GM23338 (cell line): ENCODE data around the gene S100A5.
"Not testable (repeated sequence)": the region's sequence is repeated elsewhere in the genome, so short reads cannot be mapped to it uniquely, and the experiment has no call there.

ENCODE experiments used
- CREB1 ChIP-seq: fragments of 250-450 bp; sonication (Bioruptor Pico); IDR thresholded peaks from 2 replicates; pipeline ENCODE4 v1.5.0; 2020; ENCODE audit warnings: low read depth, mild to moderate bottlenecking, moderate library complexity
- EZH2 ChIP-seq: fragments of 200-600 bp; sonication (generic); IDR thresholded peaks from one replicate; pipeline ENCODE4 v1.8.0; 2017; ENCODE audit warnings: antibody characterized with exemption, mild to moderate bottlenecking, low read depth; ENCODE audit not compliant: unreplicated experiment
- EZH2phosphoT487 ChIP-seq: fragments of 200-600 bp; sonication (generic); IDR thresholded peaks from one replicate; pipeline ENCODE4 v1.8.1; 2018; ENCODE audit warnings: antibody characterized with exemption; ENCODE audit not compliant: unreplicated experiment
- JUNB ChIP-seq: IDR thresholded peaks from one replicate; pipeline ENCODE4 v1.6.1; 2016; ENCODE audit warnings: antibody characterized with exemption; ENCODE audit not compliant: unreplicated experiment
- NANOG ChIP-seq: IDR thresholded peaks from 2 replicates; pipeline ENCODE4 v1.6.1; 2016; ENCODE audit warnings: antibody characterized with exemption, borderline replicate concordance
- POLR2AphosphoS5 ChIP-seq: IDR thresholded peaks from 2 replicates; pipeline ENCODE4 v1.6.1; 2016; ENCODE audit warnings: antibody characterized with exemption, low read depth
- STAT1 ChIP-seq: IDR thresholded peaks from one replicate; pipeline ENCODE4 v1.6.1; 2016; ENCODE audit warnings: antibody characterized with exemption; ENCODE audit not compliant: unreplicated experiment
- ZNF114 ChIP-seq: fragments of 250-450 bp; sonication (Bioruptor Pico); IDR thresholded peaks from 2 replicates; pipeline ENCODE4 v1.5.0; 2020; ENCODE audit warnings: mild to moderate bottlenecking, moderate library complexity
- ZNF331 ChIP-seq: fragments of 250-450 bp; sonication (Bioruptor Pico); IDR thresholded peaks from 2 replicates; pipeline ENCODE4 v1.5.0; 2020; ENCODE audit warnings: low read depth, mild to moderate bottlenecking, moderate library complexity
- TF ChIP-seq, protein P1 (sequence below), 2 experiments: fragments of 200-600 bp in 1 of 2; sonication (generic) in 1 of 2; conservative IDR thresholded peaks; 2 replicates each; pipeline versions ENCODE4 v1.5.1 to v1.6.1; 2016 to 2017; ENCODE audit warnings: antibody characterized with exemption in 2 of 2, low read depth in 2 of 2, mild to moderate bottlenecking in 2 of 2, moderate library complexity in 1 of 2
- TF ChIP-seq, protein P2 (sequence below): IDR thresholded peaks from one replicate; pipeline ENCODE4 v1.6.1; 2018; ENCODE audit warnings: antibody characterized with exemption; ENCODE audit not compliant: unreplicated experiment
- TF ChIP-seq, protein P3 (sequence below): fragments of 250-450 bp; sonication (Bioruptor Pico); IDR thresholded peaks from 2 replicates; pipeline ENCODE4 v1.5.0; 2020; ENCODE audit warnings: mild to moderate bottlenecking, moderate library complexity

DNA sequence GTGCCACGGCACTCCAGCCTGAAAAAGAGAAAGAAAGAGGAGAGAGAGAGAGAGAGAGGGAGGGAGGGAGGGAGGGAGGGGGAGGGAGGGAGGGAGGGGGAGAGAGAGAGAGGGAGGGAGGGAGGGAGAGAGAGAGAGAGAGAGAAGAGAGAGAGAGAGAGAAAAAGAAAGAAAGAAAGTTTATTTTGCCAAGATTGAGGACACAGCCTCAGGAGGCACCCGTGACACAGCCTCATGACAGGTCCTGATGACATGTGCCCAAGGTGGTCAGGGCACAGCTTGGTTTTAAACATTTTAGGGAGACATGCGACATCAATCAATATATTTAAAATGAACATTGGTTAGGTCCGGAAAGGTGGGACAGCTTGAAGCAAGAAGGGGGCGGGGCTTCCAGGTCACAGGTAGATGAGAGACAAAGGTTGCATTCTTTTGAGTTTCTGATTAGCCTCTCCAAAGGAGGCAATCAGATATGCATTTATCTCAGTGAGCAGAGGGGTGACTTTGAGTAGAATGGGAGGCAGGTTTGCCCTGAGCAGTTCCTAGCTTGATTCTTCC, 20.5 kb downstream of the S100A5 start:
- TF ChIP-seq EZH2; POLR2AphosphoS5; CREB1 (CRISPR knock-in tag); EZH2phosphoT487; JUNB; ZNF331 (CRISPR knock-in tag); NANOG; ZNF114 (CRISPR knock-in tag); STAT1: not testable (repeated sequence)
- TF ChIP-seq, protein P1, sequence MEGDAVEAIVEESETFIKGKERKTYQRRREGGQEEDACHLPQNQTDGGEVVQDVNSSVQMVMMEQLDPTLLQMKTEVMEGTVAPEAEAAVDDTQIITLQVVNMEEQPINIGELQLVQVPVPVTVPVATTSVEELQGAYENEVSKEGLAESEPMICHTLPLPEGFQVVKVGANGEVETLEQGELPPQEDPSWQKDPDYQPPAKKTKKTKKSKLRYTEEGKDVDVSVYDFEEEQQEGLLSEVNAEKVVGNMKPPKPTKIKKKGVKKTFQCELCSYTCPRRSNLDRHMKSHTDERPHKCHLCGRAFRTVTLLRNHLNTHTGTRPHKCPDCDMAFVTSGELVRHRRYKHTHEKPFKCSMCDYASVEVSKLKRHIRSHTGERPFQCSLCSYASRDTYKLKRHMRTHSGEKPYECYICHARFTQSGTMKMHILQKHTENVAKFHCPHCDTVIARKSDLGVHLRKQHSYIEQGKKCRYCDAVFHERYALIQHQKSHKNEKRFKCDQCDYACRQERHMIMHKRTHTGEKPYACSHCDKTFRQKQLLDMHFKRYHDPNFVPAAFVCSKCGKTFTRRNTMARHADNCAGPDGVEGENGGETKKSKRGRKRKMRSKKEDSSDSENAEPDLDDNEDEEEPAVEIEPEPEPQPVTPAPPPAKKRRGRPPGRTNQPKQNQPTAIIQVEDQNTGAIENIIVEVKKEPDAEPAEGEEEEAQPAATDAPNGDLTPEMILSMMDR (conservative IDR thresholded peaks at IDR 0.05; ENCODE audit: low read depth in 2 of 2) = not testable (repeated sequence)
- TF ChIP-seq, protein P2, sequence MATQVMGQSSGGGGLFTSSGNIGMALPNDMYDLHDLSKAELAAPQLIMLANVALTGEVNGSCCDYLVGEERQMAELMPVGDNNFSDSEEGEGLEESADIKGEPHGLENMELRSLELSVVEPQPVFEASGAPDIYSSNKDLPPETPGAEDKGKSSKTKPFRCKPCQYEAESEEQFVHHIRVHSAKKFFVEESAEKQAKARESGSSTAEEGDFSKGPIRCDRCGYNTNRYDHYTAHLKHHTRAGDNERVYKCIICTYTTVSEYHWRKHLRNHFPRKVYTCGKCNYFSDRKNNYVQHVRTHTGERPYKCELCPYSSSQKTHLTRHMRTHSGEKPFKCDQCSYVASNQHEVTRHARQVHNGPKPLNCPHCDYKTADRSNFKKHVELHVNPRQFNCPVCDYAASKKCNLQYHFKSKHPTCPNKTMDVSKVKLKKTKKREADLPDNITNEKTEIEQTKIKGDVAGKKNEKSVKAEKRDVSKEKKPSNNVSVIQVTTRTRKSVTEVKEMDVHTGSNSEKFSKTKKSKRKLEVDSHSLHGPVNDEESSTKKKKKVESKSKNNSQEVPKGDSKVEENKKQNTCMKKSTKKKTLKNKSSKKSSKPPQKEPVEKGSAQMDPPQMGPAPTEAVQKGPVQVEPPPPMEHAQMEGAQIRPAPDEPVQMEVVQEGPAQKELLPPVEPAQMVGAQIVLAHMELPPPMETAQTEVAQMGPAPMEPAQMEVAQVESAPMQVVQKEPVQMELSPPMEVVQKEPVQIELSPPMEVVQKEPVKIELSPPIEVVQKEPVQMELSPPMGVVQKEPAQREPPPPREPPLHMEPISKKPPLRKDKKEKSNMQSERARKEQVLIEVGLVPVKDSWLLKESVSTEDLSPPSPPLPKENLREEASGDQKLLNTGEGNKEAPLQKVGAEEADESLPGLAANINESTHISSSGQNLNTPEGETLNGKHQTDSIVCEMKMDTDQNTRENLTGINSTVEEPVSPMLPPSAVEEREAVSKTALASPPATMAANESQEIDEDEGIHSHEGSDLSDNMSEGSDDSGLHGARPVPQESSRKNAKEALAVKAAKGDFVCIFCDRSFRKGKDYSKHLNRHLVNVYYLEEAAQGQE = not testable (repeated sequence)
- TF ChIP-seq, protein P3, sequence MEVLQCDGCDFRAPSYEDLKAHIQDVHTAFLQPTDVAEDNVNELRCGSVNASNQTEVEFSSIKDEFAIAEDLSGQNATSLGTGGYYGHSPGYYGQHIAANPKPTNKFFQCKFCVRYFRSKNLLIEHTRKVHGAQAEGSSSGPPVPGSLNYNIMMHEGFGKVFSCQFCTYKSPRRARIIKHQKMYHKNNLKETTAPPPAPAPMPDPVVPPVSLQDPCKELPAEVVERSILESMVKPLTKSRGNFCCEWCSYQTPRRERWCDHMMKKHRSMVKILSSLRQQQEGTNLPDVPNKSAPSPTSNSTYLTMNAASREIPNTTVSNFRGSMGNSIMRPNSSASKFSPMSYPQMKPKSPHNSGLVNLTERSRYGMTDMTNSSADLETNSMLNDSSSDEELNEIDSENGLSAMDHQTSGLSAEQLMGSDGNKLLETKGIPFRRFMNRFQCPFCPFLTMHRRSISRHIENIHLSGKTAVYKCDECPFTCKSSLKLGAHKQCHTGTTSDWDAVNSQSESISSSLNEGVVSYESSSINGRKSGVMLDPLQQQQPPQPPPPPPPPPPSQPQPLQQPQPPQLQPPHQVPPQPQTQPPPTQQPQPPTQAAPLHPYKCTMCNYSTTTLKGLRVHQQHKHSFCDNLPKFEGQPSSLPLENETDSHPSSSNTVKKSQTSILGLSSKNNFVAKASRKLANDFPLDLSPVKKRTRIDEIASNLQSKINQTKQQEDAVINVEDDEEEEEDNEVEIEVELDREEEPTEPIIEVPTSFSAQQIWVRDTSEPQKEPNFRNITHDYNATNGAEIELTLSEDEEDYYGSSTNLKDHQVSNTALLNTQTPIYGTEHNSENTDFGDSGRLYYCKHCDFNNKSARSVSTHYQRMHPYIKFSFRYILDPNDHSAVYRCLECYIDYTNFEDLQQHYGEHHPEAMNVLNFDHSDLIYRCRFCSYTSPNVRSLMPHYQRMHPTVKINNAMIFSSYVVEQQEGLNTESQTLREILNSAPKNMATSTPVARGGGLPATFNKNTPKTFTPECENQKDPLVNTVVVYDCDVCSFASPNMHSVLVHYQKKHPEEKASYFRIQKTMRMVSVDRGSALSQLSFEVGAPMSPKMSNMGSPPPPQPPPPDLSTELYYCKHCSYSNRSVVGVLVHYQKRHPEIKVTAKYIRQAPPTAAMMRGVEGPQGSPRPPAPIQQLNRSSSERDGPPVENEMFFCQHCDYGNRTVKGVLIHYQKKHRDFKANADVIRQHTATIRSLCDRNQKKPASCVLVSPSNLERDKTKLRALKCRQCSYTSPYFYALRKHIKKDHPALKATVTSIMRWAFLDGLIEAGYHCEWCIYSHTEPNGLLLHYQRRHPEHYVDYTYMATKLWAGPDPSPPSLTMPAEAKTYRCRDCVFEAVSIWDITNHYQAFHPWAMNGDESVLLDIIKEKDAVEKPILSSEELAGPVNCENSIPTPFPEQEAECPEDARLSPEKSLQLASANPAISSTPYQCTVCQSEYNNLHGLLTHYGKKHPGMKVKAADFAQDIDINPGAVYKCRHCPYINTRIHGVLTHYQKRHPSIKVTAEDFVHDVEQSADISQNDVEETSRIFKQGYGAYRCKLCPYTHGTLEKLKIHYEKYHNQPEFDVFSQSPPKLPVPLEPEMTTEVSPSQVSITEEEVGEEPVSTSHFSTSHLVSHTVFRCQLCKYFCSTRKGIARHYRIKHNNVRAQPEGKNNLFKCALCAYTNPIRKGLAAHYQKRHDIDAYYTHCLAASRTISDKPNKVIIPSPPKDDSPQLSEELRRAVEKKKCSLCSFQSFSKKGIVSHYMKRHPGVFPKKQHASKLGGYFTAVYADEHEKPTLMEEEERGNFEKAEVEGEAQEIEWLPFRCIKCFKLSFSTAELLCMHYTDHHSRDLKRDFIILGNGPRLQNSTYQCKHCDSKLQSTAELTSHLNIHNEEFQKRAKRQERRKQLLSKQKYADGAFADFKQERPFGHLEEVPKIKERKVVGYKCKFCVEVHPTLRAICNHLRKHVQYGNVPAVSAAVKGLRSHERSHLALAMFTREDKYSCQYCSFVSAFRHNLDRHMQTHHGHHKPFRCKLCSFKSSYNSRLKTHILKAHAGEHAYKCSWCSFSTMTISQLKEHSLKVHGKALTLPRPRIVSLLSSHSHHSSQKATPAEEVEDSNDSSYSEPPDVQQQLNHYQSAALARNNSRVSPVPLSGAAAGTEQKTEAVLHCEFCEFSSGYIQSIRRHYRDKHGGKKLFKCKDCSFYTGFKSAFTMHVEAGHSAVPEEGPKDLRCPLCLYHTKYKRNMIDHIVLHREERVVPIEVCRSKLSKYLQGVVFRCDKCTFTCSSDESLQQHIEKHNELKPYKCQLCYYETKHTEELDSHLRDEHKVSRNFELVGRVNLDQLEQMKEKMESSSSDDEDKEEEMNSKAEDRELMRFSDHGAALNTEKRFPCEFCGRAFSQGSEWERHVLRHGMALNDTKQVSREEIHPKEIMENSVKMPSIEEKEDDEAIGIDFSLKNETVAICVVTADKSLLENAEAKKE (CRISPR knock-in tag) = not testable (repeated sequence)
